ENCODE data around the gene DBNL. TPM values are rescaled to one million over a fixed set of nuclear protein-coding genes. Genes with fewer than 3 reads are reported as not detected.

DBNL gene
- 124 and 132 TPM in 2 replicates for total RNA-seq

GRCh38 chr7:44044315-44045225 lies at the start of gene DBNL:
Gene DBNL, plus strand, starts transcription at chr7:44044702. Its CDS starts 36 bp downstream, at chr7:44044738.

GRCh38 chr7:43997532-43997931 lies 47.0 kb upstream of the DBNL start, which contains the start of gene SPDYE1:
Gene SPDYE1, plus strand, starts transcription at chr7:43997897. Its CDS starts 2,053 bp downstream, at chr7:43999950.

GRCh38 chr7:44065431-44066110 lies 21.1 kb downstream of the DBNL start, which contains the start of gene PGAM2:
Gene PGAM2, minus strand, starts transcription at chr7:44065567. Its CDS starts 38 bp downstream, at chr7:44065529.

GRCh38 chr7:44103923-44104859 lies 59.7 kb downstream of the DBNL start, which contains the start of gene AEBP1:
Gene AEBP1, plus strand, starts transcription at chr7:44104345. Its CDS starts 321 bp downstream, at chr7:44104666.

Other genes starting within 250 kb of the DBNL start
- 243 and 270 TPM in 2 replicates for gene MRPS24, start 175.2 kb upstream of the DBNL start, total RNA-seq
- 20.1 and 20.2 TPM in 2 replicates for gene URGCP, start 138.1 kb upstream of the DBNL start, total RNA-seq
- 15.0 and 16.9 TPM in 2 replicates for gene UBE2D4, start 118.3 kb upstream of the DBNL start, total RNA-seq
- not detected in 2 replicates for gene SPDYE1, start 46.8 kb upstream of the DBNL start, total RNA-seq
- gene PGAM2, start 20.9 kb downstream of the DBNL start, total RNA-seq, result 0.15 TPM in 1 of 2 replicates, not detected in the other
- gene POLM, start 37.8 kb downstream of the DBNL start, total RNA-seq, result 12.2 and 18.8 TPM in 2 replicates
- 31.1 and 37.2 TPM in 2 replicates for gene AEBP1, start 59.6 kb downstream of the DBNL start, total RNA-seq
- 156 and 185 TPM in 2 replicates for gene POLD2, start 78.8 kb downstream of the DBNL start, total RNA-seq
- not detected in 2 replicates for gene MYL7, start 96.6 kb downstream of the DBNL start, total RNA-seq
- gene GCK, start 144.7 kb downstream of the DBNL start, total RNA-seq, result 0.74 and 0.84 TPM in 2 replicates
- gene YKT6, start 156.3 kb downstream of the DBNL start, total RNA-seq, result 92.1 and 96.8 TPM in 2 replicates

Measured in bronchus fibroblast of lung (primary cell).